DOHH2 (cell line): Measurements from ENCODE around the gene ZNF324B.

ENCODE experiments used
- CTCF ChIP-seq: fragments of 200-600 bp; sonication (generic); IDR thresholded peaks from one replicate; pipeline ENCODE4 v1.5.1; 2014; ENCODE audit warnings: antibody characterized with exemption, mild to moderate bottlenecking, low read depth, low read length; ENCODE audit not compliant: poor library complexity, severe bottlenecking
- EZH2phosphoT487 ChIP-seq: fragments of 200-600 bp; sonication (generic); IDR thresholded peaks from 2 replicates; pipeline ENCODE4 v1.6.1; 2017; ENCODE audit warnings: borderline replicate concordance, mild to moderate bottlenecking, antibody characterized with exemption, low read length, moderate library complexity, mixed read lengths

- TF ChIP-seq CTCF (no peak), EZH2phosphoT487 (no peak)
Measured at GRCh38 chr19:58439576-58440554, 11.6 kb upstream of the ZNF324B start, which contains the start of gene ZNF132.
